Ascending aorta (tissue), 2 donors: ENCODE data around the gene AKAP8L. TPM values are rescaled to one million over a fixed set of nuclear protein-coding genes. Genes with fewer than 3 reads are reported as not detected.
"Not testable (repeated sequence)": the region's sequence is repeated elsewhere in the genome, so short reads cannot be mapped to it uniquely, and the experiment has no call there.

Source experiments
- DNase-seq, 2 donors: peaks; one replicate each; pipeline ENCODE4 v3.0.0-alpha.2; 2019; ENCODE audit warnings: low spot score in 2 of 2
- H3K27ac ChIP-seq, 2 donors: fragments of 200-600 bp; sonication (generic); one replicate each; pipeline ENCODE4 v1.5.1; 2016 to 2017; ENCODE audit warnings: mild to moderate bottlenecking in 1 of 2
- H3K27me3 ChIP-seq: fragments of 200-600 bp; sonication (generic); one replicate; pipeline ENCODE4 v1.5.1; 2017
- H3K36me3 ChIP-seq, 2 donors: fragments of 200-600 bp; sonication (generic); one replicate each; pipeline ENCODE4 v1.5.1; 2016
- H3K4me1 ChIP-seq, 2 donors: fragments of 200-600 bp; sonication (generic); one replicate each; pipeline ENCODE4 v1.5.1; 2016 to 2017; ENCODE audit warnings: mild to moderate bottlenecking in 1 of 2
- H3K4me3 ChIP-seq, 2 donors: fragments of 200-600 bp; sonication (generic); one replicate each; pipeline ENCODE4 v1.5.1; 2016 to 2017; ENCODE audit warnings: mild to moderate bottlenecking in 1 of 2
- H3K9me3 ChIP-seq, 2 donors: fragments of 200-600 bp; sonication (generic); one replicate each; pipeline ENCODE4 v1.5.1; 2016
- intact Hi-C: fragments of 100-400 bp; cut with DNase I; formaldehyde crosslinking; loops from one replicate; pipeline ENCODE4 v1.15.1; 2023
- total RNA-seq: library from RNA; depleted of rRNA; stranded (reverse); fragments of >200 nt; gene quantifications from one replicate; pipeline ENCODE4 v1.1.0, GENCODE V29; 2016
- TF ChIP-seq, protein P1 (sequence below), 3 experiments: fragments of 200-600 bp in 2 of 3; fragments of 450-650 bp in 1 of 3; sonication (generic) in 2 of 3; IDR thresholded peaks; one replicate each; pipeline ENCODE4 v1.5.1; 2016 to 2019; ENCODE audit warnings: antibody characterized with exemption in 3 of 3, mild to moderate bottlenecking in 1 of 3, moderate library complexity in 1 of 3

AKAP8L gene
- total RNA-seq, 1 donor from 2014 or later, result 143 TPM

GRCh38 chr19:15367439-15367838 is 51.3 kb downstream of the AKAP8L start:
- H3K36me3 ChIP-seq, result peaks cover 71 to 74% of the 10 kb centered on the region in 2 donors

DNA sequence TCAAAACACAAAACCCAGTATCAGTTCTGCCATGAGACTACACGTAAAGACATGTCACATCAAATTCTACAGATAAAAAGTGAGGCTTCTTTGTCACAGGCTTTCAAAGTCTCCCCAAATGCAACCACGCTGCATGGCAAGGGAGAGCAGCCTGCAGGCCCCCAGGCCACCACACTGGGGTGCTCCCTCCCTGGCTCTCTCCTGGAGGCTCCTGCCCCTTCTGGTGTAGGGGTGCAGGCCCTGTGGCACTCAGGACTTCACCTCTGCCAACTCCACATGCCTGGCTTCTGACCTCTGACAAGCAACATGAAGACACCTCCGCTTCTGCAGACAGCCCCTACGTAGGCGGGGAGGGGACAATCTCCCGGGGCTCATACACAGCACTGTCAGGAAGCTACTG is 53.5 kb downstream of the AKAP8L start:
- peaks cover 68 to 69% of the 10 kb centered on the region in 2 donors for H3K36me3 ChIP-seq
- H3K27ac ChIP-seq, result no peak overlapping the region
- intact Hi-C loops, result no loop called here

More at GRCh38 chr19:15367439-15367838, 51.3 kb downstream of the AKAP8L start:
- Histone ChIP-seq H3K9me3 (no peaks in the 10 kb centered on the region), H3K4me3 (no peak overlapping the region), H3K27me3 (no peaks in the 10 kb centered on the region), H3K4me1 (no peaks in the 10 kb centered on the region), H3K27ac (no peak overlapping the region)
- DNase-seq, result no peak
- TF ChIP-seq, protein P1, sequence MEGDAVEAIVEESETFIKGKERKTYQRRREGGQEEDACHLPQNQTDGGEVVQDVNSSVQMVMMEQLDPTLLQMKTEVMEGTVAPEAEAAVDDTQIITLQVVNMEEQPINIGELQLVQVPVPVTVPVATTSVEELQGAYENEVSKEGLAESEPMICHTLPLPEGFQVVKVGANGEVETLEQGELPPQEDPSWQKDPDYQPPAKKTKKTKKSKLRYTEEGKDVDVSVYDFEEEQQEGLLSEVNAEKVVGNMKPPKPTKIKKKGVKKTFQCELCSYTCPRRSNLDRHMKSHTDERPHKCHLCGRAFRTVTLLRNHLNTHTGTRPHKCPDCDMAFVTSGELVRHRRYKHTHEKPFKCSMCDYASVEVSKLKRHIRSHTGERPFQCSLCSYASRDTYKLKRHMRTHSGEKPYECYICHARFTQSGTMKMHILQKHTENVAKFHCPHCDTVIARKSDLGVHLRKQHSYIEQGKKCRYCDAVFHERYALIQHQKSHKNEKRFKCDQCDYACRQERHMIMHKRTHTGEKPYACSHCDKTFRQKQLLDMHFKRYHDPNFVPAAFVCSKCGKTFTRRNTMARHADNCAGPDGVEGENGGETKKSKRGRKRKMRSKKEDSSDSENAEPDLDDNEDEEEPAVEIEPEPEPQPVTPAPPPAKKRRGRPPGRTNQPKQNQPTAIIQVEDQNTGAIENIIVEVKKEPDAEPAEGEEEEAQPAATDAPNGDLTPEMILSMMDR (IDR thresholded peaks at IDR 0.05), result no peak
- intact Hi-C loops, result no loop called here

DNA sequence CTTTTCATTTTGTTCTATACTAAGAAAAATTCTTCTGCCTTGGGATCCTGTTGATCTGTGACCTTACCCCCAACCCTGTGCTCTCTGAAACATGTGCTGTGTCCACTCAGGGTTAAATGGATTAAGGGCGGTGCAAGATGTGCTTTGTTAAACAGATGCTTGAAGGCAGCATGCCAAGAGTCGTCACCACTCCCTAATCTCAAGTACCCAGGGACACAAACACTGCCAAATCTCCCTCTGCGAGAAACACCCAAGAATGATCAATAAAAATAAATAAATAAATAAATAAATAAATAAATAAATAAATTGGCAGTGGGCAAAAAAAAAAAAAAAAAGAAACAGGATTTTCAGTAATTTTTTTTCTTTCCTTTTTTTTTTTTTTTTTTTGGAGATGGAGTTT is 55.0 kb downstream of the AKAP8L start:
- DNase-seq, H3K4me1 ChIP-seq, H3K4me3 ChIP-seq, H3K27me3 ChIP-seq, intact Hi-C loops, H3K9me3 ChIP-seq, H3K27ac ChIP-seq: not testable (repeated sequence)
- H3K36me3 ChIP-seq, result peaks cover 68 to 69% of the 10 kb centered on the region in 2 donors

More for the DNA sequence above, 53.5 kb downstream of the AKAP8L start:
- Histone ChIP-seq H3K27me3 (no peaks in the 10 kb centered on the region), H3K4me1 (no peaks in the 10 kb centered on the region), H3K9me3 (no peaks in the 10 kb centered on the region), H3K4me3 (no peak overlapping the region)
- TF ChIP-seq, protein P1 (IDR thresholded peaks at IDR 0.05), result no peak
- DNase-seq, result no peak

DNA sequence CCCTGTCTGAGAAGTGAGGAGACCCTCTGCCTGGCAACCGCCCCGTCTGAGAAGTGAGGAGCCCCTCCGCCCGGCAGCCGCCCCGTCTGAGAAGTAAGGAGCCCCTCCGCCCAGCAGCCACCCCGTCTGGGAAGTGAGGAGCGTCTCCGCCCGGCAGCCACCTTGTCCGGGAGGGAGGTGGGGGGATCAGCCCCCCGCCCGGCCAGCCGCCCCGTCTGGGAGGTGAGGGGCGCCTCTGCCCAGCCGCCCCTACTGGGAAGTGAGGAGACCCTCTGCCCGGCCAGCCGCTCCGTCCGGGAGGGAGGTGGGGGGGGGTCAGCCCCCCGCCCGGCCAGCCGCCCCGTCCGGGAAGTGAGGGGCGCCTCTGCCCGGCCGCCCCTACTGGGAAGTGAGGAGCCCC is 55.7 kb downstream of the AKAP8L start:
- H3K4me1 ChIP-seq, H3K4me3 ChIP-seq, H3K9me3 ChIP-seq, DNase-seq, H3K27ac ChIP-seq, H3K27me3 ChIP-seq, intact Hi-C loops: not testable (repeated sequence)
- peaks cover 68 to 69% of the 10 kb centered on the region in 2 donors for H3K36me3 ChIP-seq

DNA sequence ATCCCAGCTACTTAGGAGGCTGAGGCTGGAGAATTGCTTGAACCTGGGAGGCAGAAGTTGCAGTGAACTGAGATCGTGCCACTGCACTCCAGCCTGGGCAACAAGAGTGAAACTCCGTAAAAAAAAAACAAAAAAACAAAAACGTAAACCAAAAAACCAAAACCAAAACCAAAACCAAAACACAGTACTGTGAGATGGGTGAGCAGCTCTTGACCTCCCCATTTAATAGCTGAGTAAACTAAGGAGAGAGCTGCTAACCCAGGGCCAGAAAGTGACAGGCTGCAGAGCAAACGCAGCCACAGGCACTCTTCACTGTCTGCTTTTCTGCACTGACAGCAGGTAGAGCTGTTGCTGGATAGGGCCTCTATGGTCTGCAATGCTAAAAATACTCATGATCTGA is 58.8 kb downstream of the AKAP8L start:
- H3K36me3 ChIP-seq, result peaks cover 76 to 77% of the 10 kb centered on the region in 2 donors
- intact Hi-C loops, DNase-seq: not testable (repeated sequence)

DNA sequence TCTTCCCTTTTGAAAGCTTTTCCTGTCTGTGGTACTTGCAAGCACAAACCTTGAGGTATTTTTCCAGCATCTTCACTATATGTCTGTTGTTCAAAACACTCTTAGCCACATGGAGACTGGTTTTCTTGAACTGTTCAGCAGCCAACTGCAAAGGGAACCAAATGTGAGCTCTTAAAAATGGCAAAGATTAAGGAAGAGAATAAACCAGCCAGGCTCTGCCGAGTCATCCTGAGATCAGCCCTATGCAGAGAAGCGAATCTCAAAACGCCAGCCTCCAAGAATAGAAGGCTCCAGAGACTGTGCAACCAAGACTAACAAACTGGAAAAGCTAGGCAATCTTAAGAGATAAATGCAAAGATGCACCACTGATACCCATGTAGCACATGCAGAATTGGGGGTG is 59.9 kb downstream of the AKAP8L start:
- no peaks in the 10 kb centered on the region for H3K4me1 ChIP-seq
- no peak overlapping the region for H3K27ac ChIP-seq
- H3K9me3 ChIP-seq, result no peaks in the 10 kb centered on the region
- DNase-seq, result no peak
- peaks cover 78 to 79% of the 10 kb centered on the region in 2 donors for H3K36me3 ChIP-seq
- intact Hi-C loops, result no loop called here
- TF ChIP-seq, protein P1 (IDR thresholded peaks at IDR 0.05), result no peak
- no peak overlapping the region for H3K4me3 ChIP-seq
- no peaks in the 10 kb centered on the region for H3K27me3 ChIP-seq

More for the DNA sequence above, 58.8 kb downstream of the AKAP8L start:
- not testable (repeated sequence) for H3K27ac ChIP-seq, H3K9me3 ChIP-seq, H3K4me1 ChIP-seq, H3K4me3 ChIP-seq, H3K27me3 ChIP-seq

GRCh38 chr19:15357906-15358305 is 60.9 kb downstream of the AKAP8L start:
- DNase-seq, result no peak
- H3K27me3 ChIP-seq, result no peaks in the 10 kb centered on the region
- intact Hi-C loops, result no loop called here
- H3K4me3 ChIP-seq, result no peak overlapping the region
- TF ChIP-seq, protein P1 (IDR thresholded peaks at IDR 0.05), result no peak
- no peak overlapping the region for H3K27ac ChIP-seq
- H3K9me3 ChIP-seq, result no peaks in the 10 kb centered on the region
- H3K4me1 ChIP-seq, result no peaks in the 10 kb centered on the region
- H3K36me3 ChIP-seq, result peaks cover 84% of the 10 kb centered on the region in 2 donors
